Testis (tissue), 2 donors: Measurements from ENCODE around the gene CREB3.

Experiments used
- POLR2A ChIP-seq: fragments of 450-650 bp; IDR thresholded peaks from one replicate; pipeline ENCODE4 v1.6.1; 2017; ENCODE audit warnings: antibody characterized with exemption, mild to moderate bottlenecking, moderate library complexity
- TF ChIP-seq, protein P1 (sequence below), 3 experiments: fragments of 450-650 bp in 2 of 3; fragments of 200-600 bp in 1 of 3; sonication (generic) in 1 of 3; IDR thresholded peaks; one replicate each; pipeline ENCODE4 v1.5.1; 2016 to 2019; ENCODE audit warnings: antibody characterized with exemption in 3 of 3, mild to moderate bottlenecking in 2 of 3, moderate library complexity in 1 of 3

GRCh38 chr9:35687972-35688557, 44.4 kb upstream of the CREB3 start:
- TF ChIP-seq, protein P1, sequence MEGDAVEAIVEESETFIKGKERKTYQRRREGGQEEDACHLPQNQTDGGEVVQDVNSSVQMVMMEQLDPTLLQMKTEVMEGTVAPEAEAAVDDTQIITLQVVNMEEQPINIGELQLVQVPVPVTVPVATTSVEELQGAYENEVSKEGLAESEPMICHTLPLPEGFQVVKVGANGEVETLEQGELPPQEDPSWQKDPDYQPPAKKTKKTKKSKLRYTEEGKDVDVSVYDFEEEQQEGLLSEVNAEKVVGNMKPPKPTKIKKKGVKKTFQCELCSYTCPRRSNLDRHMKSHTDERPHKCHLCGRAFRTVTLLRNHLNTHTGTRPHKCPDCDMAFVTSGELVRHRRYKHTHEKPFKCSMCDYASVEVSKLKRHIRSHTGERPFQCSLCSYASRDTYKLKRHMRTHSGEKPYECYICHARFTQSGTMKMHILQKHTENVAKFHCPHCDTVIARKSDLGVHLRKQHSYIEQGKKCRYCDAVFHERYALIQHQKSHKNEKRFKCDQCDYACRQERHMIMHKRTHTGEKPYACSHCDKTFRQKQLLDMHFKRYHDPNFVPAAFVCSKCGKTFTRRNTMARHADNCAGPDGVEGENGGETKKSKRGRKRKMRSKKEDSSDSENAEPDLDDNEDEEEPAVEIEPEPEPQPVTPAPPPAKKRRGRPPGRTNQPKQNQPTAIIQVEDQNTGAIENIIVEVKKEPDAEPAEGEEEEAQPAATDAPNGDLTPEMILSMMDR (IDR thresholded peaks at IDR 0.05) = no peak
- TF ChIP-seq POLR2A = no peak
